ENCODE measurements around the gene ADAP1.
A peak's percentile ranks its signal among the peaks of the same experiment; 100 is the strongest.
"Not testable (repeated sequence)": the region's sequence is repeated elsewhere in the genome, so short reads cannot be mapped to it uniquely, and the experiment has no call there.

ADAP1 gene

GRCh38 chr7:957418-958220 lies 3.1 kb upstream of the ADAP1 start:
- no peak for DNase-seq

GRCh38 chr7:956031-956430 lies 1.6 kb upstream of the ADAP1 start:
- no peak for DNase-seq

- DNase-seq: no peak
These were observed 743 bp downstream of the ADAP1 start for GRCh38 chr7:953547-954327.

GRCh38 chr7:952548-953441 lies 1.7 kb downstream of the ADAP1 start:
- no peak for DNase-seq

GRCh38 chr7:951881-952547 lies 2.5 kb downstream of the ADAP1 start:
- no peak for DNase-seq

GRCh38 chr7:949021-949934 lies 5.2 kb downstream of the ADAP1 start:
- DNase-seq: no peak

- DNase-seq: no peak
These were observed 6.9 kb downstream of the ADAP1 start for GRCh38 chr7:947391-948210.

- DNase-seq: no peak
These were observed 8.1 kb downstream of the ADAP1 start for GRCh38 chr7:946256-946996.

GRCh38 chr7:945556-946255 lies 8.8 kb downstream of the ADAP1 start:
- DNase-seq: no peak

- no peak for DNase-seq
These were observed 9.3 kb downstream of the ADAP1 start for GRCh38 chr7:945147-945555.

- DNase-seq: no peak
These were observed 9.7 kb downstream of the ADAP1 start for GRCh38 chr7:944744-945143.

- DNase-seq: not testable (repeated sequence)
These were observed 10.7 kb downstream of the ADAP1 start for GRCh38 chr7:943793-944192.

GRCh38 chr7:940599-941408 lies 13.7 kb downstream of the ADAP1 start:
- DNase-seq: no peak

- DNase-seq: no peak
These were observed 14.6 kb downstream of the ADAP1 start for GRCh38 chr7:939843-940242.

- no peak for DNase-seq
These were observed 15.8 kb downstream of the ADAP1 start for GRCh38 chr7:938546-939185.

GRCh38 chr7:937856-938484 lies 16.5 kb downstream of the ADAP1 start:
- no peak for DNase-seq

GRCh38 chr7:936386-937054 lies 18.0 kb downstream of the ADAP1 start:
- peak; percentile 78 for DNase-seq
